ENCODE results near the gene ZNF680.

- TF ChIP-seq CTCF (IDR thresholded peaks at IDR 0.05) (no peak), POLR2A (IDR thresholded peaks at IDR 0.05; ENCODE audit: low read depth) (no peak), EP300 (IDR thresholded peaks at IDR 0.05) (no peak)
Observed at GRCh38 chr7:64555046-64555445, 7.8 kb downstream of the ZNF680 start.
